HG03439 (cell line): ENCODE measurements around the gene TNFRSF8.

Experiments
- ATAC-seq: cut with Tn5 transposase; IDR thresholded peaks from one replicate; pipeline ENCODE4 v1.9.1; 2021; ENCODE audit warnings: mild to moderate bottlenecking, moderate library complexity; ENCODE audit not compliant: unreplicated experiment

TNFRSF8 gene

DNA sequence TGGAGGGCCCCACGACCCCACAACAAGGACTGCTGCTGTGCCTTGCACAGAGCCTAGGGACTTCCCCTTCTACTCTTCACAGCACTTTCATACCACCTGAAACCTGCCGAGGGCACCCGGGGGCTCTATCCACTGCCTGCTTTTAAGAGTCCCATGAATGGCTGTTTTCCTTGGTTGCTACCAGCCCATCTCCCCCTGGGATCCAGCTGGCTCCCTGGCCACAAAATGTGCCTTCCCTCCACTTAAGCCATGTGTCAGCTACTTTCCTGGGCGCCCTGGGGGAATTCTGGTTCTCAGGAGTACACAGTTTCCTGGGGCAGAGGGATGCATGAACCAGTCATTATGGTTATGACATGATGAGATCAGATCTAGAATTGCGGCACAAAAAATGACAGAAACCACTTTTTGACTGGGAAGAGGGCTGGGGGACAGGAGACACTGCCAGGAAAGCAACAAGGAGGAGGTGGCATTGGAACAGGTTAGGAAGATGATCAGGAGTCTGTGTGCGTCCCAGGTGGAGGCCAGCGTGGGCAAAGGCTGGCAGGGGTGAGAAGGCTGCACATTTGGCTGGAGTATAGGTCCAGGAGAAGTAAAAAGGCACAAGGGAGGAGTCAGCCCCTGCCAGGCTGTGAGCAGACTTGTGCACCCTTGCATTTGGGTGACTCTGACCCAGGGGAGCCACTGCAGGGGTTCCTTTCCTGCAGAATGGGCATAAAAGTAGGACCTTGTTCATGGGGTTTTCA is 3.2 kb upstream of the TNFRSF8 start:
- no peak for ATAC-seq

DNA sequence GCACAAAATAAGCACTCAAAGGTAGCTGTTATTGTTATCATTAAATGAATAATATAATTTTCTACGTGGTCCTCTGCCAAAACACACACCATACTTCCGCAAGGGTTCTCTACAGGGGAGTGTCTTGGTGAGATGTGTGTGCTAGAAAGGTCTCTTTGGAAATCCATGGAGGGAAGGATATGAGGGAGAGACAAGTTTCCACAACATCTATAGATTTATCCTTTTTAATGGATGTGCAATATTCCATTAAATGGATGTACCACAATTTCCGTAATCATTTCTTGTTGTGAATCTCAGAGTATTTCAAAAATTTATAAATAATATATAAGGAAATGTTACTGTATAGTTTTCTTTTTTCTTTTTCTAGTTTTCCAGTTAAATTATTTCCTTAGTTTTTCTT is 2.6 kb upstream of the TNFRSF8 start:
- ATAC-seq: no peak

- no peak for ATAC-seq
Observed at GRCh38 chr1:12064073-12064969, 1.2 kb downstream of the TNFRSF8 start.

DNA sequence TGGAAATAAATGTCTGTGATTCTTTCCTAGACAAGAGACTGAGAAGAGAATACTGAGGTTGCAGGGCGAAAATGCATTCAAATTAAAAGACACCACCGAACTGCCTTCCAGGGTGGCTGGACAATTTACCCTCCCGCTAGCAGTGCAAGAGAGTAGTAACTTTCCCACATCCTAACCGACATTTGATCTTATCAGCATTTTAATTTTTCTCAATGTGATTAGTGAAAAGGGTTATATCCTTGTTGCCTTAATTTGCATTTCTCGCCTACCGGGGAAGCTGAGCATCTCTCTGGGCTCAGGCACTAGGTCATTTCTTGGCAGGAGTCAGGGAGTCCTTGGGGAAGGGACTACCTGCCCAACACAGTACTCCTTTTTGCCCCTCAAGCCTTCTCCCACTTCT is 2.8 kb downstream of the TNFRSF8 start:
- no peak for ATAC-seq

DNA sequence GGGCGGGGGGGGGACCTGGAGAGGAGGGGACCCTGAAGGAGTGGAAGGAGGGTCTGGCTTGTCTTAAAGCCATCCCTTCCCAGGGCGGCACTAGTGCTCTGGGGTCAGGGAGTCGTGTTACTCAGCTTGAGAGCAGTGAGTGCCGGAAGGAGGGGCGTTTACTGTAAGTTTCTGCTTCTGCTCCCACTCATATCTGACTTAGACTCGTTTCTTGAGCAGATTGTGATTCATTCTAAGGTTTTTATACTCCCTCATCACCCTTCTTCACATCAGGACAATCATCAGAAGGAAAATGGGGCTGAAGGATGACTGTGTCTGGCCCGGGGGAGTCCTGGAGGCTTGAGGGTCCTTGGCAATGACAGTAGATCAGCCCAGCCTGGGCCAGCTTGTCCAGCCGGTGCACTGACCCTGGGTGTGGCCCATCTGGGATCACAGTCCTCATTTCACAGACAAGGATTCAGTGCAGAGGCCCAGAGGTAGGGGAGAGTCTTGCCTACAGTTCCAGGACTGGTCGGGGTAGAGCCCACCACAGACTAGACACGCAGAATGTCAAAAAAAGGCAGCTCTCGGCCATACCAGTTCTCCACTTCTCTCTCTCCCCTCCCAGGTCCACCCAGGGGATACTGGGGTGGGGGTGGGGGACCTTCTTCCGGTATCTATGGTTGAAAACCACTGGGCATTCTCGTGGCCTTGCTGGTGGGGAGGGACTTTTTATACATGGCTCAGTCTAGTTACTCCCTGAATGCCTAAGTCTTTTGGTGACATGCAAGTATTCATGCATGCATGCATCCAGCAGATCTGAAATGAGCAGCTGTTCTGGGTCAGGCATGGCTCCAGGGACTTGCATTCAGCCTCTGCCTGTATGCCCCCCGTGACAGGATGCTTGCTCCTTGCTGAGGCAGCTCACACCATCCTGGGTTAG is 5.1 kb downstream of the TNFRSF8 start:
- ATAC-seq: peak; percentile 35

- ATAC-seq: no peak
Observed at GRCh38 chr1:12069623-12070244, 6.6 kb downstream of the TNFRSF8 start.

DNA sequence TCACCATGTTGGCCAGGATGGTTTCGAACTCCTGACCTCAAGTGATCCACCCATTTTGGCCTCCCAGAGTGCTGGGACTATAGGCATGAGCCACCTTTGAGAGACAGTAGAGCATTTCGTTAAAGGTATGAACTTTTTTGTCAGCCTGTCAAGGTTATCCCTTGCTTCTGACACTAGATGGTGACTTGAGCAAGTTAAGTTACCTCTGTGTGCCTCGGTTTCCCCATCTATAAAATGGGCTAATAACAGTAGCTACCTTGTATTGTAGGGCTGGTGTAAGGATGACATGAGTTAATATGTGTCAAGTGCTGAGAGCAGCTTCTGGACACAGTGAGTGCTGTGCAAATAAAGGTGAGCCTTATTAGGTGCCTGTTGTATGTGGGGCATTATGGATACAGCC is 8.8 kb downstream of the TNFRSF8 start:
- no peak for ATAC-seq

DNA sequence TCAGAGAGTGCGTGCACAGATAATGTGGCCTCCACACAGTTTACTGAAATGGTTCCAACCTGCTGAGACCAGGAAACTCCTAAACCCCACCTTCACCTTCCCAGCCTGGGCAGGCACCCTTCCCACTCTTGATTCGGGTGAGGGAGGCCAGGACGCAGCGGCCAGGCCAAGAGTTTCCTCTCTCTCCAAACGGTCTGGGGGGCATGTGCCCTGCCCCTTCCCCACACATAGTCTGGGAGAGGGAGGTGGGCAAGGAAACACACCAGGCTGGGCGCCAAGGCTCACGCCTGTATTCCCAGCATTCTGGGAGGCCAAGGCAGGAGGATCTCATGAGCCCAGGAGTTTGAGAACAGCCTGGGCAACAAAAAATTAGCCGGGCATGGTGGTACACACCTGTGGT is 9.6 kb downstream of the TNFRSF8 start:
- no peak for ATAC-seq

- no peak for ATAC-seq
Observed at GRCh38 chr1:12073796-12074195, 10.7 kb downstream of the TNFRSF8 start.

DNA sequence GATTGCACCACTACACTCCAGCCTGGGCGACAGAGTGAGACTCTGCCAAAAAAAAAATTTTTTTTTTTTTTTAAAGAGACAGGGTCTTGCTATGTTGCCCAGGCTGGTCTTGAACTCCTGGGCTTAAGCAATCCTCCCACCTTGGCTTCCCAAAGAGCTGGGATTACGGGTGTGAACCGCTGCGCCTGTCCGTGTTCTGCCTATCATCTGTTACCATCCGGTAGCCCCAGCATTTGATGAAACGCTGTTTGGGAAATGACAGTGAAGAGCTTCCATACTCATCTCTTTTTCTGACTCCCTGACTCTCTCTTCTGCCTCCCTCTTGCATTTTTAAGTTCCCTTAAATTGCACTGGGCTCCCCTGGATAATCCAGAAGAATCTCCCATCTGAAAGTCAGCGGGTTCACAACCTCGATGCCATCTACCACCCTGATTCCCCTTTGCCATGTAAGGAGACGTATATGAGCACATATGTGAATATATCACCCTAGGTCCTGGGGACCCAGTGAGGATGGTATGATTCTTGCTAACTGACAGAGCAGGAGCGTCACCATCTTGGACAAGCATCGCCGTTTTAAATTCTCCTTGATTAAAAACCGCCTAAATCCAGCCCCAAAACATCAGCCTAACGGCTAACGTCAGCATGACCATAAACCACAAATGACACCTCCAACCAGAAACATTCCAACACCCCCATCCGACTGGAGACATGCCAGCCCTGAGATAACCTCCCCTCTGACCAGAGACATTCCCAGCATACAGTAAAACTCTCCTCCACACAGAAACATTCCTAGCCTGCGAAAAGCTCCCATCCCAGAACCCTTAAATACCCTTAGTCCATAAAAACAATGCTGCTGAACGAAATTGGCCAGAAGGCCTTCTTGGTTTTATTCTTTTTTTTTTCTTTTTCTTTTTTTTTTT is 12.4 kb downstream of the TNFRSF8 start:
- no peak for ATAC-seq

- ATAC-seq: no peak
Observed at GRCh38 chr1:12076425-12077005, 13.4 kb downstream of the TNFRSF8 start.

DNA sequence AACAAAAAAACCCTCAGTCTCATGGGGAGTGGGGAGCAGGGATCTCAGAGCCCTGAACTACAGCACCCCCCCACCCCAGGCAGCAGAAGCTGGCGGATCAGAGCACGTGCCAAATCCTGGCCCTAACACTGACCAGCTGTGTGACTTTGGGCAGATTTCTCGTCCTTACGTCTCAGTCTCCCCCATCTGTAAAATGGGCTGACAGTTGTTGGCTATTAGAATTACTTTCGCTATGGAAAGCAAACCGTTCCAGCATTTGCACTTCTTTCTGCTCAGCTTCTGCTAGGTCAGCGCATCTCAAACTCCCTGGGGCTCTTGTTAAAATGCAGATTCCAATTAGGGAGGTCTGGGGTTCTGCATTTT is 15.5 kb downstream of the TNFRSF8 start:
- peak; percentile 10 for ATAC-seq

DNA sequence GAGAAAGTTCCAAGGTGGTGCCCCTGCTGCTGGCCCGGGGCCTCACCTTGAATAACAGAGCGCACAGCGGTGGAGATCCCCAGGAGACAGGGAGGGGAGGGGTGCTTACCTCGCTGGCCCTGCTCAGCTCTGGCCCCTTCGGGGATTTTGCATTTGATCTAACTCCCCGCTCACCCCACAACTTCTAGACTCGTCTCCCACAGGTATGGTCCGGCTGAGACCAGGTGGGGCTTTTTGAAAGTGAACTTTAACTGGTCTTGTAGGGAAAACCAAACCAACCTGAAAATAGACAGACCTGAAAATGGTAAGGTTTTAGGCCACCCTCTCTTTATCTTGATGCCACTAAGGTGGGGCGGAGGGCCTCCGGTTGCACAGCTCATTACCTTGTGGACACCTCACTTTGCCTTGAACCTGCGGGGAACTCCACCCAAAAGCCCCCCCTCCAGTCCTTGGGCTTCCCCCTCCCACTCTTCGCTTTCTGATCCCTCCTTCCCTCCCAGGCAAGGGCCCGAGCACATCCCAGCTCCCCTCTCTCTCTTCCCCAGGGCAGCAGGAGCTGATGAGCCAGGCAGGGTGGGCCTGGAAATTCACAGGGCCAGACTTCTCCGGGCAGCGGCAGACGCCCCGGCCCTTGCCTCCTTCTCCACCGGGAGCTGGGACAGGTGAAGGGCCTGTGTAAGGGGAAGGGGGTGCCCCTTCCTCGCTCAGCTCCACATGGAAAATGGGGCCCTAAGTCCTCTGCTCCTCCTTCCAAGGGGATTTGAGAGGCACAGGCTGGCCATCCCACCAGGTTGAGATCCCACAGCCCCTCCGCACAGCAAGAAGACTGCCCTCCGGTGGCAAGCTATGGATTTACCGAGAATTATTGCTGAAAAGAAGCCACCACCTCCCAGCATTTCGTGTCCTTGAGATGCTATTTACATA is 16.1 kb downstream of the TNFRSF8 start:
- ATAC-seq: peak; percentile 45

GRCh38 chr1:12080156-12080555 is 17.1 kb downstream of the TNFRSF8 start:
- ATAC-seq: no peak

DNA sequence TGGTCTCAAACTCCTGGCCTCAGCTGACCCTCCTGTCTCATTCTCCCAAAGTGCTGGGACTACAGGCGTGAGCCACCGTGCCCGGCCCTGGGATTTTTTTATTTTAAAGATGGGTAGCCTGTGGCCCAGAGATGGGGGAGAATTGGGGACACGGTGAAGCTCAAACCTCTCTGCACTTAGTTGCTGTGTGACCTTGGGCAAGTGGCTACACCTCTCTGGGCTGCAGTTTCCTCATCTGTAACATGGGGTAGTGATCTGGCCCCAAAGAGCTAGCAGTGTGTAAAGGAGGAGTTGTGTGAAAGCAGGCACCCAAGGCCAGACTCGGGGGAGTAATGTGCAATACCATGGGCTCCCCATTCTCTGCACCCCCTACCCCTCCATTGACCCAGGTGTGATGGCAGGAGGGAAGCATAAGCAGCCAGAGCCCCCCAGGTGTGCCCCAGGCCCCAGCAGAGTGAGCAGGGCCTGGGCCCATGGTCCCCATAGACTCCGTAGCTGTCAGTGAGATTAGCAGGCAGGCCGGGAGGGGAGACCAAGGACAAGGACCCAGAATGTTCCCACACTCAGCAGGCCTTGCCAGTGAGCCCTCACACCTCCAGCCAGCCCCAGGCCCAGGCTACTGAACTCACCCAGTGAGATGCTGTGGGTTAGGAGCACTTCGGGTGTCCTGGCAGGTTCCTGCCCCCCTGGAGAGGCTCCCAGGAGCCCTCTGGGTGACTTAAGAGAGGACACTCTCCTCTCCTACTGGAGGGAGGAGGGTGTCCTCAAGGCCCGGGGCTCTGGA is 17.9 kb downstream of the TNFRSF8 start:
- ATAC-seq: no peak

DNA sequence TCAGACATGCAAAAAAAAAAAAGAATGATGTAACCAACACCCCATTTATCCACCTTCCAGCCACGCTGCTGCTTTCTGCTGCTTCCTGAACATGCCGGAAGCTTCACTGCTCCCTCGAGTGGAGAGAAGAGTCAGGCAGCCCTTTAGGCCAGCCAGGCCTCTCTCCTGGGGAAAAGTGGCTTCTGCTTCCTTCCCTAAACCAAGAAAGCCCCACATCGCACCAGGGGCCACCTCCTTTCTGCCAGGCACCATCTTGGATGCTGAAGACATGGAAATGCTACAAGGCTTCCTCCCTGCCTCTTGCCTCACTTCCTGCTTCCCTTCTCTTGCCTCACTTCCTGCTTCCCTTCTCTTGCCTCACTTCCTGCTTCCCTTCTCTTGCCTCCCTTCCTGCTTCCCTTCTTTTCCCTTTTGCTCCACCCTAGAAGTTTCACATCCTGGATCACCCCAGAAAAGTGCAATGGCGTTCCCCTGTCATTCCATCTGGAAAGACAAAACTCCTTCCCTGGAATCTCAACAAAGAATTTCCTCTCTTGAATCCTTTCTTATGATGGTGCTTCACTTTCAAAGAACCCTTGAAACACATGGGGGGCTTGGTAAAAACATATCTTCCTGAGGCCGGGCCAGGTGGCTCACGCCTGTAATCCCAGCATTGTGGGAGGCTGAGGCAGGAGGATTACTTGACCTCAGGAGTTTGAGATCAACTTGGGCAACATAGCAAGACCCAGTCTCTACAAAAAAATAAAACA is 18.7 kb downstream of the TNFRSF8 start:
- no peak for ATAC-seq

GRCh38 chr1:12082988-12083387 is 19.9 kb downstream of the TNFRSF8 start:
- ATAC-seq: no peak
